ENCODE data around the gene C18orf63. TPM values are rescaled to one million over a fixed set of nuclear protein-coding genes. Genes with fewer than 3 reads are reported as not detected.
A peak's percentile ranks its signal among the peaks of the same experiment; 100 is the strongest.

The C18orf63 gene
- total RNA-seq, 4 donors from 2014 or later = not detected

DNA sequence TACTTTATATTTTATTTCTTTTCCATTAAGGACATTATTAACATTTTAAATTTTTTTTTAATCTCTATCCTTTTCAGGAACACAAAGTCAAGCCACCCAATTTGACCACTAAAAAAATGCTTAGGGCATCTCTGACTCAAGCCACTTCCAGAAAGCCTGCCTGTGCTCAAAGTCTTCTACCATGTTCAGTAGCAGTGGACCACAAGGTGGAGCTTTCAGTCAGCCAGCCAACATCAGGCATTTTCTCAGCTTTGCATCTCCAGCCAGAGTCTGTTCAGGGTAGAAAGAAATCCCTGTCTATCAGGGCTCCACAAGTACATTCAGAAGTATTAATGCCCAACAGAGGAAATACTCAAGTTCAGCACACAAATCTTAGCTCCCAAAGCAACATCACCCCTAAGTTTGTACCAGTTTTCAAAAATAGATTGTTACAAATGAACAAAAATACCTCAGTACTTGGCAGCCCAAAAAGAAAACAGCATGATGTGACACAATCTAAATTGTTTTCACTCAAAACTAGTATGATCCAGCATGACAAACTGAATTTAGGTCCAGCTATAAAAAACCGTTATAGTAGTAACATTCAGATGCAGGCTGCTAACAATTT, 37.6 kb downstream of the C18orf63 start:
- peaks cover 6% of the 10 kb centered on the region for H3K27me3 ChIP-seq
- H3K9me3 ChIP-seq = no peaks in the 10 kb centered on the region
- peak; percentile 76 for ATAC-seq
- H3K27ac ChIP-seq = no peak overlapping the region
- no peak overlapping the region for H3K4me3 ChIP-seq
- H3K4me1 ChIP-seq = no peaks in the 10 kb centered on the region
- no peaks in the 10 kb centered on the region for H3K36me3 ChIP-seq
- 36 to 80% methylated on average over 1 of the region's 1 CpG for WGBS, 2 donors (ENCODE audit: low coverage in 1 of 2)
- no peak for TF ChIP-seq POLR2AphosphoS5 (IDR thresholded peaks at IDR 0.05)
- TF ChIP-seq CTCF (IDR thresholded peaks at IDR 0.05) = peak in 3 of 4 experiments; percentile 67 to 78 (median 74)

GRCh38 chr18:74356959-74357358, 41.3 kb downstream of the C18orf63 start:
- Histone ChIP-seq H3K4me1 (no peaks in the 10 kb centered on the region), H3K9me3 (no peaks in the 10 kb centered on the region), H3K4me3 (no peak overlapping the region), H3K36me3 (no peaks in the 10 kb centered on the region), H3K27ac (no peak overlapping the region), H3K27me3 (peaks cover 11% of the 10 kb centered on the region)
- WGBS, 2 donors (ENCODE audit: low coverage in 1 of 2) = 80% methylated on average over 1 of the region's 1 CpG; no CpG with 5 or more reads in 1 of the 2 donors
- no peak for TF ChIP-seq EP300 (IDR thresholded peaks at IDR 0.05)
- no peak for ATAC-seq

DNA sequence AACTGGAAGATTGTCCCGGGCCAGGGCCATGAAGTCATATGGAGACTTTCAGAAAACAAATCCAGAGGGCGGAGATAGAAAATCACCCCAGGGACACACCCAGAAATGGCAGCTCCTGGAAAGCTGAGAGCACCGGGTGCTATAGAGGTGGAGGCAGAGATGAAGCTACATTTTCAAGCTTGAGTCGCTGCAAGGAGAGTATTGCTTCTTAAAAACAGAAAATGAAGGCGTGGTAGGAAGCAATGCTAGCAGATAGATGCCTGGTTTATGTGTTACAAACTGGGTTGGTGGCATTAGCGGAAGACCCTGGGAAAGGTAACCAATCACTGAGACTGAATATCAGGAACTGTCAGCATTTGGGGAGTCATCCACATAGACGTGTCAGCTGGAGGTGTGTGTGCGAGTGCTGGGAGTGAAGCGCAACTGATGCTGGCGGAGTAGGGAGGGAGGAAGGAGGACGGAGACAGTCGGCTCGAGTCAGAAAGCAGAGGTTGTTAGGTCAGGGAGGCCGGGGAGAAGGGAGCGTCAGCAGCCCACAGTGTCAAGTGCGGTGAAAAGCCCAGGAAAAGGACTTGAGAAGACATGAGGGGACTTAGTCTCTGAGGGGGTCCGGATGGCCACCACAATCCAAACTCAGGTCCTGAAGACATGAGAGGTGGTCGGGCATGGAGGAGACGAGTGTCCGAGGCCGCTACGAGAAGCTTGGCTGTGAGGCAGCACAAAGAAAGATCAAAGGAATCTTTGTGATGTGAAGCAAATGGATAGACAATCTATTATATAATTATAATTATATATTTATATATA, 45.4 kb downstream of the C18orf63 start:
- H3K27ac ChIP-seq = no peak overlapping the region
- peaks cover 6% of the 10 kb centered on the region for H3K27me3 ChIP-seq
- TF ChIP-seq CTCF (IDR thresholded peaks at IDR 0.05) (no peak), EP300 (IDR thresholded peaks at IDR 0.05) (no peak), POLR2A (IDR thresholded peaks at IDR 0.05) (no peak), POLR2AphosphoS5 (IDR thresholded peaks at IDR 0.05) (no peak)
- ATAC-seq = no peak
- H3K9me3 ChIP-seq = no peaks in the 10 kb centered on the region
- WGBS, 2 donors (ENCODE audit: low coverage in 1 of 2) = 82 to 87% methylated on average over 21 of the region's 22 CpGs
- no peaks in the 10 kb centered on the region for H3K4me1 ChIP-seq
- no peaks in the 10 kb centered on the region for H3K36me3 ChIP-seq
- no peak overlapping the region for H3K4me3 ChIP-seq

GRCh38 chr18:74367905-74368304, 52.3 kb downstream of the C18orf63 start:
- no peak for ATAC-seq
- WGBS, 2 donors (ENCODE audit: low coverage in 1 of 2) = 84 to 86% methylated on average over 1 to 3 of the region's 10 CpGs

More at GRCh38 chr18:74367905-74368304, 52.3 kb downstream of the C18orf63 start:
- H3K27me3 ChIP-seq = peaks cover 16% of the 10 kb centered on the region
- no peak overlapping the region for H3K4me3 ChIP-seq
- TF ChIP-seq POLR2A (IDR thresholded peaks at IDR 0.05) (no peak), CTCF (IDR thresholded peaks at IDR 0.05) (no peak), EP300 (IDR thresholded peaks at IDR 0.05) (no peak), POLR2AphosphoS5 (IDR thresholded peaks at IDR 0.05) (no peak)
- H3K27ac ChIP-seq = no peak overlapping the region
- H3K36me3 ChIP-seq = no peaks in the 10 kb centered on the region
- H3K9me3 ChIP-seq = no peaks in the 10 kb centered on the region
- no peaks in the 10 kb centered on the region for H3K4me1 ChIP-seq
